IPS-18a (cell line): ENCODE measurements around the gene MIER2.

Experiments used
- H3K27ac ChIP-seq: one replicate; pipeline ENCODE4 v1.5.1; 2013; ENCODE audit warnings: low read length
- H3K27me3 ChIP-seq: one replicate; pipeline ENCODE4 v1.6.1; 2013; ENCODE audit warnings: mild to moderate bottlenecking, low read length; ENCODE audit not compliant: control insufficient read depth, insufficient read depth
- H3K36me3 ChIP-seq: one replicate; pipeline ENCODE4 v1.6.1; 2013; ENCODE audit warnings: low read depth, low read length; ENCODE audit not compliant: control insufficient read depth
- H3K4me1 ChIP-seq: one replicate; pipeline ENCODE4 v1.6.1; 2013; ENCODE audit warnings: low read depth, low read length; ENCODE audit not compliant: control insufficient read depth
- H3K4me3 ChIP-seq: one replicate; pipeline ENCODE4 v1.5.1; 2013; ENCODE audit warnings: low read length
- H3K9ac ChIP-seq: one replicate; pipeline ENCODE4 v1.6.1; 2013; ENCODE audit warnings: mild to moderate bottlenecking, low read length, moderate library complexity
- H3K9me3 ChIP-seq: one replicate; pipeline ENCODE4 v1.6.1; 2013; ENCODE audit warnings: low read depth, low read length; ENCODE audit not compliant: control insufficient read depth

MIER2 gene

DNA sequence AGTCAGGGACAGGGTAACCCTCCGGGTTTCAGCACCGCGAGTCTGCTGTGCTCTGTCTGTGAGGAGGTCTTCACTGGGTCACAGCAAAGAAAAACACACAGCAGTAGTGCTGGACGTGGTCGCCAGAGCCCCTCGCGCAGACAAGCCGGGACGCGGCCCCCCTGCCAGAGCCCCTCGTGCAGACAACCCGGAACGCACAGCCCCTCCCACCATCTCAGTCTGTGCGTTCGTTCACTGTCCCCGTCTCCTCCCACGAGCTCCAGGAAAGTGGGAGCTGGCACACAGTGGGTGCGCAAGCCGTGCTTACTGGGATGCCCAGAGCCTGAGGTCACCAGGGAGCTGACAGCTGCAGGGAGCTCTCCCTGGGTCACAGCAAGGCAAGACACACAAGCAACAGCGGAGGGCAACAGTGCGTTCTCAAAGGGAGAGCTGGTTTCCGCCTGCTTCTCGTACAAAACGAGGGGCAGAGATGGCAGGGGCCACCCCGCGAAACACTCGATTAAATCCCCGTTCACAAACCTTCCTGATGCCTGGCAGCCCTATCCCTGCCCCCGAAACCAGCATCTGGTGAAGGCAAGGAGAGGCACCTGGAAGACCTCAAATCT is 50.2 kb downstream of the MIER2 start:
- Histone ChIP-seq H3K27me3 (peaks cover 32% of the 10 kb centered on the region), H3K9me3 (no peaks in the 10 kb centered on the region), H3K4me3 (peak overlapping the region; percentile 17), H3K9ac (no peak overlapping the region), H3K27ac (no peak overlapping the region), H3K4me1 (peaks cover 15% of the 10 kb centered on the region), H3K36me3 (no peaks in the 10 kb centered on the region)

DNA sequence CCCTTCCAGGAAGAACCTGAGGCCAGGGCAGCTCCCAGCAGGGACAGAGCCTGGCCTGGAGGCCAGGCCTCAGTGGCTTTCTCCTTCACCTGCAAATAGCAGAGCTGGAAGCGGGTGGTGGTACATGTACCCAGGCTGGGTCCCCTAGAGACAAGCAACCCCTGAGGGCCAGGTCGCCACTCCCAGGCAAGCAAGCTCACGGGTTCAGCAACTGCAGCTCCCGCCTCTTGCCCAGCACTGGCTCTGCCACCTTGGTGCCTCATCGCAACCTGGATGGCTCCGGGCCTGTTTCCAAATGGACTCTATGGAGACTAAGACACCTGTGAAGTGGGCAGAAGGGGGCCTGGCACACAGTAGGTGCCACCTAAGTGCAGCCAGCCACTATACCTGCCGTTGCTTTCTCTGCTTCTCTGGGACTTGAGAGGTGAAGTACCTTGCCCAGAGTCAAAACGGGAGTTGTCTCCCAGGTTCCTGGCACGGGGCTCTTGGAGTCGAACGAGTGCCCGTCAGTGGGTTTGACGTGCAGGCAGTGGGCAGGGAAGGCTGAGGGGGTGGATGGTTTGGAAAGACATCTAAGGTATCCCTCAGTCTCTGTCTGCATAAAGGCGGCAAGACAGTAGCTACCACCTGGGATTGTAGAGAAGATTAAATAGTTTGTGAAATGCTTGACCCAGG is 51.0 kb downstream of the MIER2 start:
- Histone ChIP-seq H3K9ac (no peak overlapping the region), H3K9me3 (no peaks in the 10 kb centered on the region), H3K27ac (no peak overlapping the region), H3K4me3 (no peak overlapping the region), H3K4me1 (peaks cover 24% of the 10 kb centered on the region), H3K36me3 (no peaks in the 10 kb centered on the region), H3K27me3 (peaks cover 32% of the 10 kb centered on the region)

DNA sequence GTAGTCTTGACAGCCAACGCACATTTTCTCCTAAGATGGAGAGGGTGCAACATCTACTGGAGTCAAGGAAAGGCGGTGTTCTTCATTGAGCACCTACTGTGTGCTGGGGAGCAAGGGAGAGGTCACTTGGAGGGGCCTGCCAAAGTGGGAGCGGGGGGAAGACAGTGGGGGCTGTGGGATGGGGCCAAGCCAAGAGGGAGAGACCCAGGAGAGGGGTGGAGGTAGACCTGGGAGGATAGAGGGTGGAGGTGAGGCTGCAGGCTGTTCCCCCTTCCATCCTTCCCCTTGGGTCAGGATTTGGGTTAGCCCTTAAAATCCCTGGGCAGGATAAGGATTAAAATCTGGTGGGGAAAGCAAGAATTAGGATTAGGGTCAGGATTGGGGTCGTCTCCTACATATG is 51.6 kb downstream of the MIER2 start:
- H3K27ac ChIP-seq, result no peak overlapping the region
- H3K27me3 ChIP-seq, result peaks cover 32% of the 10 kb centered on the region
- peaks cover 25% of the 10 kb centered on the region for H3K4me1 ChIP-seq
- no peak overlapping the region for H3K9ac ChIP-seq
- H3K36me3 ChIP-seq, result no peaks in the 10 kb centered on the region
- H3K4me3 ChIP-seq, result no peak overlapping the region
- no peaks in the 10 kb centered on the region for H3K9me3 ChIP-seq

DNA sequence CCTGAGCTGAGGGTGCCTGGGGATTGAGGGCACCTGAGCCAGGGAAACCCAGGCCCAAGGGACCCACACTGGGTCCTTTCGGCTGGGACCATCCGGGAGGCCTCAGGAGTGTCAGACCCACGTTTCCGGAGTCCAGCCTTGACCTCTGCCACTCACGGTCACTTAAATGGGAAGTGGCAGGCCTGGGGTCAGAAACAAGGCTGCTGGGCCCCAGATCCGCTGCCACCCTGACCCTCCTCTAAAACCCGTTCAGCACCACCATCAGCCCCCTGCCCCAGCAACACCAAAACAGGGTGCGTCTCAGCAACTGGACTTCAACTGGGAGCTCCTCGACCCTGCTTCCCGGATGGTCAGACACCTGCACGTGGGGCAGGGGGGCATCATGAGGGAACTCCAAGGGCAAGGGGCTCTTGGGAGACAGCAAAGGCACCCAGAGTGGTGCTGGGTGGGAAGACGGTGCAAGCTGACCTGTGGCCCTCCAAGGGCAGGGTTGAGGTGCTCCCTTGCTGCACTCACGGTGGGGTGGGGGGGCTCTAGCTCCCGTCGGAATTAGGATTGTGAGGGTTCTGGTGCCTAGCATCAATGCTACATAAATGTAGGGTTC is 52.2 kb downstream of the MIER2 start:
- H3K4me1 ChIP-seq, result peaks cover 25% of the 10 kb centered on the region
- H3K4me3 ChIP-seq, result no peak overlapping the region
- peaks cover 32% of the 10 kb centered on the region for H3K27me3 ChIP-seq
- H3K27ac ChIP-seq, result no peak overlapping the region
- no peaks in the 10 kb centered on the region for H3K9me3 ChIP-seq
- no peak overlapping the region for H3K9ac ChIP-seq
- peaks cover 2% of the 10 kb centered on the region for H3K36me3 ChIP-seq

DNA sequence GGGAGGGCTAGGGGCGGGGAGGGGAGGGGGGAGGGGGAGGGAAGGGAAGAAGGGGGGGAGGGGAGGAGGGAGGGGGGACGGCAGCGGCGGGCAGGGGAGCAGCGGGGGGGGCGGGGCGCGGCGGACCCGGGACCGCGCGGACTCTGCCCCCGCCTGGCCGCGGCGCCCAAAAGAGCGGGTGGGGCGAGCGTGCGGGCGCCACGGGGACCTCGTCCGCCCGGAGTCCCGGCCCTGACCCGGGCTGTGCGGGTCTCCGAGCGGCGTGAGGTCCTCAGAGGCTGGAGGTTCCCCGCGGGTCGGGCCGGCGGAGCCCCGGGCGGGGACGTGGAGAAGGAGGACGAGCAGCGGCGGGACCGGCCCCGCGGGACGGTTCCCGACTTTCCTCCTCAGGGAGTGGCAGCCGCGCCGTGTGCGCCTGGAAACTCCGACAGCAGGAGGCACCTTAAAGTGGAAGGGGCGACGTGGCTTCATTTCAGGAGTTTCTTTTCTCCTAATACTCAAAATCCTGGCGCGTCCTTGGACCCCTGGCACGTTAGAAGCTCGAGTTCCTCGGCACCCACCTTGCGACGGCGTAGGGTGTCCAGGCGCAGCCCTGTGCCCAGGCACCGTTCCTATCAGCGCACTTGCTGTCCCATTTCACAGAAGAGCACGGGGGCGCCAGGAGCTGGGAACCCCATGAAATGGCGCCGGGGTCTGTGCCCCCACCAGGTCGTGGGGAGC is 52.9 kb downstream of the MIER2 start:
- Histone ChIP-seq H3K4me3 (no peak overlapping the region), H3K36me3 (peaks cover 8% of the 10 kb centered on the region), H3K27ac (no peak overlapping the region), H3K27me3 (peaks cover 32% of the 10 kb centered on the region), H3K9me3 (no peaks in the 10 kb centered on the region), H3K9ac (no peak overlapping the region), H3K4me1 (peaks cover 25% of the 10 kb centered on the region)

DNA sequence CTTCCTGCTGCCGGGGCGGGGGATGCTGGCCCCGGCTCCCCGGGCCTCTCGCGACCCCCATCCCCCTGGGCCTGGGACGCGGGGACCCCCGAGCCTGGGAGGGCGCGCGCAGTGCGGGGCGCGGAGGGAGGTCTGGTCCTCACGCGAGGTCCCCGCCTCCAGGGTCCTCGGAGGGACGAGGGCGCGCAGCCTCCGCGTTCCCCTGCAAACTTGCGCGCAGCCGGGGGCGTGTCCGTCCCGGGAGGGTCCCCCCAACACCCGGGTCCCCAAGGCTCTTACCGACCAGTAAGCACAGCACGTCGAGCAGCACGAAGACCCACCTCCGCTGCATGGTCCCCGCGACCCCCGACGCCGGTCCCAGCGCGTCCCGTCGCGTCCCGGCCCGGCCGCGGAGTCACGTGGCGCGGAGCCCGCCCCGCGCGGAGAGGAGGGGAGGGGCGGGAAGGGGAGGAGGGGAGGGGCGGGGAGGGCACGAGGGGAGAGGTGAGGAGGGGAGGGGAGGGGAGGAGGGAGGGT is 53.5 kb downstream of the MIER2 start, which contains the start of gene PLPP2:
PLPP2 (minus strand) TSS at position 398 of the 516 bp plus-strand sequence; CDS start at position 331, 67 bp downstream.
- Histone ChIP-seq H3K9me3 (no peaks in the 10 kb centered on the region), H3K4me3 (peak within 1 kb of the TSS; percentile 66), H3K27me3 (peaks cover 32% of the 10 kb centered on the region), H3K27ac (peak within 1 kb of the TSS; percentile 100), H3K4me1 (peaks cover 25% of the 10 kb centered on the region), H3K9ac (peak within 1 kb of the TSS; percentile 87), H3K36me3 (peaks cover 9% of the 10 kb centered on the region)

DNA sequence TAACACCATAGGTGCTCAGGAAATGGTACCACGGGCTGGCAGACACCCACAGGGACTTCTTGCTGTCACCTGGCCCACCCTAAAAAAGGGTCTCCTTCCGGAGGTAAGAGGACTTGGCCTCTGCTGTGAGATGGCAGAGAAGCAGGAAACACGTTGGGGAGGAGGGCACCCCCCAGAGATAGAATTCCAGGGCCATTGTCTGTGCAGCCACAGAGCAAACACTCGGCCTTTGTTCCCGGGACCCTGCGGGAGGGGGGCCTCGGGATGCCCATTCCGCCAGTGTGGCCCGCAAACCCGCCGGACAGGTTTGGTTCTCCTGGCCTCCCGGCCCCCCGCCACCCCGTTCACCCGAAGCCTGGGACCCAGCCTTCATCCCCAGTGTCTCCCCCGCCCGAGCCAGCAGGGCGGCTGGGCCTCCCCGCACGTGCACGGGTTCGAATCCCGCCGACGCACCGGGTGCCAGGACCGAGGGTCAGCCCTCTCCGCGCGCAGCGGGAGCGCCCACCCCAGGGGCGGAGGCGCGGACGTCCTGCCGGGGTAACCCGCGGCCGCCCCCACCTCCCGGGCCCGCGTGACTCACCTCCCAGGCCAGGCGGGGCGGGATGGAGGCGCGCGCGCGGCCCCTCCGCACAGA is 54.1 kb downstream of the MIER2 start:
- Histone ChIP-seq H3K27ac (peak overlapping the region; percentile 100), H3K4me3 (peak overlapping the region; percentile 66), H3K27me3 (peaks cover 32% of the 10 kb centered on the region), H3K9ac (peak overlapping the region; percentile 87), H3K4me1 (peaks cover 25% of the 10 kb centered on the region), H3K36me3 (peaks cover 9% of the 10 kb centered on the region), H3K9me3 (no peaks in the 10 kb centered on the region)

DNA sequence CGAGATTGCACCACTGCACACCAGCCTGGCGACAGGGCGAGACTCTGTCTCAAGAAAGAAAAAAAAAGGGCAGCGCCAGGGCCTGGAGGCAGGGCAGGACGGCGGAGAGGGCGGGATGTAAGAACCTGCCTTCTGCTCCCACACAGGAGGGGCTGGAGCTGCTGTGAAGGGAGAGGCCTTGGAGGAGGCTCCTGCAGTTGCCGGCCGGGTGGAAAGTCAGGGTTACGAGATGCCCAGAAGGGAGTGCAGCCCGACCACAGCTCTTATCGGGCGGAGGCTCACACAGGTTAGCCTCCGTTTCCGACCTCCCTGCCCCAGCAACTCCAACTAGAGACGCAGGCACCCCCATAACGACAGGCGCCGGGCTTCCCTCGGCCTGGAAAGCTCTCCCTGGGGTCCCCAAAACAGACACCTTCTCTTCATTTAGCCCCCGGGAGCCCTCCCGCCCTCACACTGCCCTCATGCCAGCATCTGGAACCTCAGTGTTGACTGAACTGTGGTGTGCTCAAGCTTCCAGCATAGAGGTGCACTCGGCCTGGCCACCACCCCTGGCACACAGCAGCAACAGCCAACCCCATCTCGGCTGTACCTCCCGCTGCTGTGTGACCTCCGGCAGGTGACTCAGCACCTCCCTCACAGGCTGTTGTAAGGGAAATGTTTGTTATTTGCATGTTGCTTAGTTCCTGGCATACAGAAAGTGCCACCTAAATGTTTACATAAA is 54.8 kb downstream of the MIER2 start:
- peaks cover 9% of the 10 kb centered on the region for H3K36me3 ChIP-seq
- H3K27ac ChIP-seq, result peak overlapping the region; percentile 100
- peaks cover 29% of the 10 kb centered on the region for H3K27me3 ChIP-seq
- H3K4me3 ChIP-seq, result peak overlapping the region; percentile 66
- peaks cover 25% of the 10 kb centered on the region for H3K4me1 ChIP-seq
- H3K9me3 ChIP-seq, result no peaks in the 10 kb centered on the region
- H3K9ac ChIP-seq, result peak overlapping the region; percentile 87

DNA sequence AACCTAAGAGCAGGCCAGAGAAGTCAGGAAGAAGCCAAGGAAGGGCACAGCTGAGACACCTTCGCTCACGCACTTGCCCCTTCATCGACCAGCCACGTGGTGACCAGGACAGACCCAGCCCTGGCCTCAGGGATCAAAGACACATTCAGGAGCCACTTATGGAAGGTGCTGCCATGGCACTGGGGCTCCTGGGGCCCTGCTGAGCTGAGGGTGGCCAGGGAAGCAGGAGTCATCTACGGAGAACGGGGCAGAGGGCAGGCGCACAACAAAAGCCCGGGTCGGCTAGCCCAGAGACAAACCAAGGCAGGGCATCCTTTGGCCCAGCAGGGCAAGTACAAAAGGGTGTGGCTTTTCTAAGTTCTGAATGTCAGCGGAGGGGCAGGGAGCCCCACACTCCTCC is 55.7 kb downstream of the MIER2 start:
- peaks cover 18% of the 10 kb centered on the region for H3K4me1 ChIP-seq
- H3K27ac ChIP-seq, result peak overlapping the region; percentile 57
- no peaks in the 10 kb centered on the region for H3K9me3 ChIP-seq
- peaks cover 20% of the 10 kb centered on the region for H3K27me3 ChIP-seq
- H3K36me3 ChIP-seq, result peaks cover 9% of the 10 kb centered on the region
- H3K9ac ChIP-seq, result no peak overlapping the region
- no peak overlapping the region for H3K4me3 ChIP-seq

DNA sequence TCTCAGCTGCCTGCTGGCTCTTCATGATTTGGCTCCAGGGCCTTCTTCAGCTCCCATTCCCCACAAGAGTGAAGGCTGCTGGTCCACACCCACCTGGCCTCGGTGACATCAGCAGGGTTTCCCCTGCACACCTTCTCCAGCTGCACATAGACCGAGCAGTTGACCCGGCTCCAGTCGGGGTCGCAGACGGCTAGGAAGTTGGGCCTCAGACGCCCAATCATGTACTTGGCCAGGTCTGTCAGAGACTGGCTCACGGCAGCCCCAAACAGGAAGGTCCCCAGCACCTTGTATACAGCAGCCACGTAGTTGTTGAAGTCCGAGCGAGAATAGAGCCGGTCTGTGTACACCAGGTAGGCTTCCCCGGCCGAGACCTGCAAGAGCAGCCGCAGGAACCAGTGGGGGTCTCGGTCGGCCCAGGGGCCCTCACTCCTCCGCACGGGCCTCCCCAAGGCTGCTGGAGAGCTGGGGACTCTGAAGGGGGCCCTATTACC is 57.2 kb downstream of the MIER2 start:
- Histone ChIP-seq H3K4me1 (peaks cover 18% of the 10 kb centered on the region), H3K9me3 (no peaks in the 10 kb centered on the region), H3K27ac (no peak overlapping the region), H3K36me3 (peaks cover 14% of the 10 kb centered on the region), H3K27me3 (peaks cover 5% of the 10 kb centered on the region), H3K4me3 (no peak overlapping the region), H3K9ac (no peak overlapping the region)
